Measurements from ENCODE around the gene UBAC2.

Gene UBAC2

DNA sequence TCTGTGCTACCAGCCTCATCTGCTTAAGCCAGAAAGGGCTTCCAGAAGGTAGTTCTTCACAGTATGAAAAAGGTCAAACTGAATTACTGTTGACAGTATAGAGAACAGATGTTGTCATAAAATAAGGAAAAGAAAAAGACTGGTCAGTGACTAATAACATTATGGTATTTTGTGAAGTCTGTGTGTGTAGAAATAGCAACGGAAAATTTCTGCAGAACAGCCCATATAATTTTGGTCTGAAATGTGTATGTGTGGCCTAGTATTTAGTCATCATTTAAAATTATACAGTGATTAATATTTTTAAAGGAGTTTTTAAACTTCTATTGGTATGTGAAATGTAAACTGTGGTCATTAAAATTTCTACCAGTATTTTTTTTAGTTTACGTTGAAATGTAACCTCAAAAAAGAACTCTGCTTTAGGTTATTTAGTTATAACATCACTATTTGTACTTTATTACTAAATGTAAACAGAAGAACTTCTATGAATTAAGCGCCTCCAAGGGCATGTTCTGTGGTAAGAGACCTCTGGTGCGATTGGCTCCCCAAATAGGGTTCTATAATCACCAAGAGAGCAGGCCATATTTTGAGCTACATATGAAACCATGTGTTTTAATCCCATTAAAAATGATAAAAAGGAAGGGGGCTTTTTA is 109.9 kb downstream of the UBAC2 start:
- Histone ChIP-seq H3K27me3 (ENCODE audit: insufficient read depth, low read length) (no peaks in the 10 kb centered on the region), H3K36me3 (ENCODE audit: insufficient read depth, low read length) (peaks cover 19% of the 10 kb centered on the region), H3K9ac (ENCODE audit: low read length) (peak overlapping the region; percentile 19; the same call in 1 of the 2 replicates), H4K20me1 (ENCODE audit: insufficient read depth, low read length) (no peaks in the 10 kb centered on the region), H3K27ac (ENCODE audit: low read depth, low read length, poor library complexity, severe bottlenecking) (peak overlapping the region; percentile 85), H3K9me3 (ENCODE audit: low read length) (no peaks in the 10 kb centered on the region), H2AFZ (ENCODE audit: low read length) (no peak overlapping the region), H3K79me2 (ENCODE audit: insufficient read depth, low read length) (peaks cover 34% of the 10 kb centered on the region), H3K4me2 (ENCODE audit: low read length) (peak overlapping the region; percentile 25), H3K4me1 (ENCODE audit: insufficient read depth, low read length, severe bottlenecking) (peaks cover 72% of the 10 kb centered on the region), H3K4me3 (ENCODE audit: low read depth, low read length, poor library complexity, severe bottlenecking) (no peak overlapping the region), H3K9me2 (ENCODE audit: low read depth, low read length) (no peaks in the 10 kb centered on the region), H3F3A (ENCODE audit: insufficient read depth, low read length) (0 out of 2 replicates have a peak, but pooled peaks cover 6% of the 10 kb centered on the region)
- no peak for TF ChIP-seq EZH2 (IDR thresholded peaks at IDR 0.05; ENCODE audit: borderline replicate concordance, low read length)
- TF ChIP-seq, protein P1, sequence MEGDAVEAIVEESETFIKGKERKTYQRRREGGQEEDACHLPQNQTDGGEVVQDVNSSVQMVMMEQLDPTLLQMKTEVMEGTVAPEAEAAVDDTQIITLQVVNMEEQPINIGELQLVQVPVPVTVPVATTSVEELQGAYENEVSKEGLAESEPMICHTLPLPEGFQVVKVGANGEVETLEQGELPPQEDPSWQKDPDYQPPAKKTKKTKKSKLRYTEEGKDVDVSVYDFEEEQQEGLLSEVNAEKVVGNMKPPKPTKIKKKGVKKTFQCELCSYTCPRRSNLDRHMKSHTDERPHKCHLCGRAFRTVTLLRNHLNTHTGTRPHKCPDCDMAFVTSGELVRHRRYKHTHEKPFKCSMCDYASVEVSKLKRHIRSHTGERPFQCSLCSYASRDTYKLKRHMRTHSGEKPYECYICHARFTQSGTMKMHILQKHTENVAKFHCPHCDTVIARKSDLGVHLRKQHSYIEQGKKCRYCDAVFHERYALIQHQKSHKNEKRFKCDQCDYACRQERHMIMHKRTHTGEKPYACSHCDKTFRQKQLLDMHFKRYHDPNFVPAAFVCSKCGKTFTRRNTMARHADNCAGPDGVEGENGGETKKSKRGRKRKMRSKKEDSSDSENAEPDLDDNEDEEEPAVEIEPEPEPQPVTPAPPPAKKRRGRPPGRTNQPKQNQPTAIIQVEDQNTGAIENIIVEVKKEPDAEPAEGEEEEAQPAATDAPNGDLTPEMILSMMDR (IDR thresholded peaks at IDR 0.05; ENCODE audit: low read length): no peak

DNA sequence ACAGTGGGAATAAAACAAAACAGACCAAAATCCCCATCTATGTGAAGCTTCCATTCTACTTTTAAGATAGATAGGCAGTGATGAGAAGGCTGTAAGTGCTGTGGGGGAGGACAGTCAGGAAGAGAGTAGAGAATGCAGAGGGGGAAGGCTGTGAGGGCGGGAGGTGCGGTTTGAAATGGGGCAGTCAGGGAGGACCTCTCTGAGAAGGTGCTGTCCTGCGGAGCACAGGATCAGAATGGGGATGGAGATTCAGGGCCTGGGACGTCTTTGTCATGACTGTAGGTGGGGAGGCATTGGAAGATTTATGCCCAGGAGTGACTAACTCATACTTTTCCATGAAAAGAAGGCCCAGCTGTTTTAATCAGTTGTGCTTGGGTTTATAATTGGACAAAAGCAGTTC is 110.5 kb downstream of the UBAC2 start:
- peaks cover 72% of the 10 kb centered on the region for H3K4me1 ChIP-seq (ENCODE audit: insufficient read depth, low read length, severe bottlenecking)
- H3K9me3 ChIP-seq (ENCODE audit: low read length): no peaks in the 10 kb centered on the region
- peak overlapping the region; percentile 19; the same call in 1 of the 2 replicates for H3K9ac ChIP-seq (ENCODE audit: low read length)
- peaks cover 28% of the 10 kb centered on the region for H3K79me2 ChIP-seq (ENCODE audit: insufficient read depth, low read length)
- TF ChIP-seq, protein P1 (IDR thresholded peaks at IDR 0.05; ENCODE audit: low read length): no peak
- TF ChIP-seq EZH2 (IDR thresholded peaks at IDR 0.05; ENCODE audit: borderline replicate concordance, low read length): no peak
- H4K20me1 ChIP-seq (ENCODE audit: insufficient read depth, low read length): no peaks in the 10 kb centered on the region
- no peak overlapping the region for H3K4me3 ChIP-seq (ENCODE audit: low read depth, low read length, poor library complexity, severe bottlenecking)
- H3K36me3 ChIP-seq (ENCODE audit: insufficient read depth, low read length): peaks cover 13% of the 10 kb centered on the region
- no peak overlapping the region for H2AFZ ChIP-seq (ENCODE audit: low read length)
- peak overlapping the region; percentile 25 for H3K4me2 ChIP-seq (ENCODE audit: low read length)
- peak overlapping the region; percentile 85 for H3K27ac ChIP-seq (ENCODE audit: low read depth, low read length, poor library complexity, severe bottlenecking)
- no peaks in the 10 kb centered on the region for H3K27me3 ChIP-seq (ENCODE audit: insufficient read depth, low read length)
- 0 out of 2 replicates have a peak, but pooled peaks cover 6% of the 10 kb centered on the region for H3F3A ChIP-seq (ENCODE audit: insufficient read depth, low read length)
- no peaks in the 10 kb centered on the region for H3K9me2 ChIP-seq (ENCODE audit: low read depth, low read length)

DNA sequence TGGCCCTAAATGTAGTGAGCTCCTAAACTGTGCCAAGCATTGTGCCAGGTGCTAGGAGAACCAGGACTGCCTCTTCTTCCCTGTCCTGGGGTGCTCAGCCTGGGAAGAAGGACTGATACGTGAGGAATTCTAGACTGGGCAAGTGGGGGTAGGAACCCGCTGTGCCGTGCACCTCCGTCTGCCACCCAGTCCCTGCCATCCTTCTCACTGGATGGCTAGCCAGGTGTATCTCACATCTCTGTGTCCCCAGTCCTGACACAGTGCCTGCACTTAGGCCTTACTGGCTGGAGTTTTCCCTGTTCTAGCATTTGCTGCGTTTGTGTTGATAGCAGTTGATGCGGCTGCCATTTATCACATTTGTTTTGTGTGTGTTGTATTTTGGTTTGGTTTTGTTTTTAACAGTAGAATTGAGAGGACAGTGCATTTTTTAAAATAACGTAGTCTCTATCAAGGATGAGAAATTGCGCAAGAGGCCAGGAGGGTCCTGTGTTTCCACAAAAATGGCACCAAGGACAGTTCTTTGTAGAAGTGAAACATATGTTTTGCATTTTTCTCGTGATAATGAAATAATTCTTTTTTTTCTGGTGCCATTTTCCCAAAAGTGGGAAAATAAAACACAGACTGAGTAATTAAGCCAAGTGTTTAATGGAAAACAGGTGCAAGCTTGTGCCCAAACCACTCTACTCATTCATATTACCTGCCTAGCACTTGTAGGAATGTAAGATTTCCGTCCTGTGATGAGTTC is 111.3 kb downstream of the UBAC2 start:
- Histone ChIP-seq H3K27me3 (ENCODE audit: insufficient read depth, low read length) (no peaks in the 10 kb centered on the region), H3K27ac (ENCODE audit: low read depth, low read length, poor library complexity, severe bottlenecking) (peak overlapping the region; percentile 85), H2AFZ (ENCODE audit: low read length) (no peak overlapping the region), H3F3A (ENCODE audit: insufficient read depth, low read length) (peaks cover 7% of the 10 kb centered on the region), H3K4me2 (ENCODE audit: low read length) (peak overlapping the region; percentile 22; the same call in 1 of the 2 replicates), H3K9ac (ENCODE audit: low read length) (no peak overlapping the region; the same call in 1 of the 2 replicates), H3K9me2 (ENCODE audit: low read depth, low read length) (no peaks in the 10 kb centered on the region), H3K36me3 (ENCODE audit: insufficient read depth, low read length) (0 out of 2 replicates have a peak, but pooled peaks cover 6% of the 10 kb centered on the region), H3K4me3 (ENCODE audit: low read depth, low read length, poor library complexity, severe bottlenecking) (no peak overlapping the region), H4K20me1 (ENCODE audit: insufficient read depth, low read length) (no peaks in the 10 kb centered on the region), H3K79me2 (ENCODE audit: insufficient read depth, low read length) (peaks cover 20% of the 10 kb centered on the region), H3K9me3 (ENCODE audit: low read length) (no peaks in the 10 kb centered on the region), H3K4me1 (ENCODE audit: insufficient read depth, low read length, severe bottlenecking) (peaks cover 79% of the 10 kb centered on the region)
- TF ChIP-seq, protein P1 (IDR thresholded peaks at IDR 0.05; ENCODE audit: low read length): no peak
- TF ChIP-seq EZH2 (IDR thresholded peaks at IDR 0.05; ENCODE audit: borderline replicate concordance, low read length): no peak

All from OCI-LY1 (cell line).